SK-N-SH (cell line): ENCODE results near the gene MEIS2.

Experiments
- CTCF ChIP-seq: fragments of 200-600 bp; sonication (generic); IDR thresholded peaks from 2 replicates; pipeline ENCODE4 v1.6.1; 2017; ENCODE audit warnings: antibody characterized with exemption, mild to moderate bottlenecking, moderate library complexity
- EP300 ChIP-seq, 2 experiments: IDR thresholded peaks; 2 replicates each; pipeline versions ENCODE4 v1.4.0 to v1.6.1; 2012; ENCODE audit warnings: borderline replicate concordance in 1 of 2, low read depth in 1 of 2, low read length in 1 of 2
- GABPA ChIP-seq: IDR thresholded peaks from 2 replicates; pipeline ENCODE4 v1.4.0; 2012; ENCODE audit warnings: low read depth, mild to moderate bottlenecking
- MXI1 ChIP-seq: IDR thresholded peaks from 2 replicates; pipeline ENCODE4 v1.6.1; 2012; ENCODE audit warnings: mild to moderate bottlenecking, low read depth, low read length, improper control_type of control experiment
- RCOR1 ChIP-seq: fragments of 150-350 bp; IDR thresholded peaks from 2 replicates; pipeline ENCODE4 v1.6.1; 2017; ENCODE audit warnings: antibody characterized with exemption, low read length
- REST ChIP-seq: IDR thresholded peaks from 2 replicates; pipeline ENCODE4 v1.6.1; 2012; ENCODE audit warnings: mild to moderate bottlenecking, low read depth, low read length, moderate library complexity

GRCh38 chr15:36896949-36897348, 203.4 kb downstream of the MEIS2 start:
- no peak for TF ChIP-seq MXI1
- no peak for TF ChIP-seq RCOR1
- TF ChIP-seq REST = no peak
- no peak for TF ChIP-seq CTCF
- no peak for TF ChIP-seq EP300 (IDR thresholded peaks at IDR 0.05; ENCODE audit: borderline replicate concordance in 1 of 2, low read depth in 1 of 2, low read length in 1 of 2)
- TF ChIP-seq GABPA = no peak
